Embryonic facial prominence (tissue), 1 donor: ENCODE data around the gene ZNF304.
A peak's percentile ranks its signal among the peaks of the same experiment; 100 is the strongest.
"Not testable (repeated sequence)": the region's sequence is repeated elsewhere in the genome, so short reads cannot be mapped to it uniquely, and the experiment has no call there.

Source experiments
- DNase-seq: peaks from one replicate; pipeline ENCODE4 v3.0.0-alpha.2; 2016; ENCODE audit errors: extremely low spot score

The ZNF304 gene

DNA sequence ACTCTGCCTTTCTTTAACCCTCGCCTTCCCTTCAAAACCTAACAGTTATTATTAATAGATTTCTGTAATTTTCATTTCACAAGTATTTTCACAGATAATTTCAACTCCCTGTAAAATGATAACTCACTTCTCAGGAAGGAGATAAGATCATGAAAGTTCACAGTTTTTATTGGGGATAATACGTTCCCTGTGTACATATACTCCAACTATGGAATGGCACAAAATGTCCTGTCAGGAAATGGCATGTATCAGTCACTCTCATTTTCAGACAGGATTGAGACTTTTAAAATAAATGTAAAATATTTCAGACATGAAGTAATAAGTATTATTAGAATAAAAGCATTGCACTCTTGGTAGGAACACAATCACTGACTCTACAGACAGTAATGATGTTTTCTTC lies 11.3 kb downstream of the ZNF304 start:
- DNase-seq, result no peak

- peak; percentile 95 for DNase-seq
Measured at GRCh38 chr19:57362997-57363687, 12.1 kb downstream of the ZNF304 start, which contains the start of the genes TRAPPC2B and ZNF547. TSS of gene TRAPPC2B (plus strand) at chr19:57363551. CDS start at chr19:57364834, 1,283 bp downstream. TSS of gene ZNF547 (plus strand) at chr19:57363551. CDS start at chr19:57368556, 5,005 bp downstream.

- peak; percentile 9 for DNase-seq
Measured at GRCh38 chr19:57363688-57364181, 12.7 kb downstream of the ZNF304 start.

GRCh38 chr19:57366776-57367175 lies 15.7 kb downstream of the ZNF304 start:
- no peak for DNase-seq

- DNase-seq, result no peak
Measured at GRCh38 chr19:57374179-57374578, 23.1 kb downstream of the ZNF304 start.

GRCh38 chr19:57374647-57375046 lies 23.6 kb downstream of the ZNF304 start:
- DNase-seq, result not testable (repeated sequence)

DNA sequence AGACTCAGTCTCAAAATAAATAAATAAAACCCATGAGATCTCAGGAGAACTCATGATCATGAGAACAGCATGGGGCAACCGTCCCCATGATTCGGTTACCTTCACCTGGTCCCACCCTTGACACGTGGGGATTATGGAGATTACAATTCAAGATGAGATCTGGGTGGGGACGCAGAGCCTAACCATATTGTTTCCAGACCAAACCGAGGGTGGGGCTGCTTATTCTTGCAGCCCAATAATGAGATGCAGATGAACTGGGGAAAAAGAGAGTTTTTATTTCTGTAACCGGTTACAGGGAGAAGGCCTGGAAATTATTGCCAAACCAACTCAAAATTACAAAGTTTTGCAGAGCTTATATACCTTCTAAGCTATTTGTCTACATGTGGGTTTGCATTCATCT lies 25.1 kb downstream of the ZNF304 start:
- DNase-seq, result no peak

- DNase-seq, result no peak
Measured at GRCh38 chr19:57377498-57378146, 26.6 kb downstream of the ZNF304 start.

DNA sequence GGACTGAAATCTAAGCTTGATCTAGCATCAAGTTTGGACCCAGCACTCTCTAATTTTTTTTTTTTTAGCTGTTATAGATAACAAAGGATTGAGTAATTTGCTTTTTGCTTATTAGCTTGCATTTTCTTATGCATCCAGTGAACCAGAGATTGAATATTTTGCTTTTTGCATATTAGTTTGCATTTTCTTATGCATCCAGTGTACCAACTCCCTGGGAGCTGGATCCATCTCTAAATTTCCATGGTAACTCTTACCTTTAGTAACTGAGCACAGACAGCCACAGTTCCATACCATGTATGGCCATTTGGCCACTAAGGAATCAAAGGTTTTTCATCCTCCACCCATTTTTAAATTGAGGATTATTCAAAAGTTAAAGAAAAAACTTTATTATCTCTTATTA lies 29.9 kb downstream of the ZNF304 start:
- DNase-seq, result no peak

- no peak for DNase-seq
Measured at GRCh38 chr19:57382806-57383488, 31.9 kb downstream of the ZNF304 start.

- no peak for DNase-seq
Measured at GRCh38 chr19:57389194-57389729, 38.2 kb downstream of the ZNF304 start.

- peak; percentile 97 for DNase-seq
Measured at GRCh38 chr19:57389730-57390598, 38.9 kb downstream of the ZNF304 start, which contains the start of gene ZNF548. TSS of gene ZNF548 (plus strand) at chr19:57389854. CDS start at chr19:57390100, 246 bp downstream.

DNA sequence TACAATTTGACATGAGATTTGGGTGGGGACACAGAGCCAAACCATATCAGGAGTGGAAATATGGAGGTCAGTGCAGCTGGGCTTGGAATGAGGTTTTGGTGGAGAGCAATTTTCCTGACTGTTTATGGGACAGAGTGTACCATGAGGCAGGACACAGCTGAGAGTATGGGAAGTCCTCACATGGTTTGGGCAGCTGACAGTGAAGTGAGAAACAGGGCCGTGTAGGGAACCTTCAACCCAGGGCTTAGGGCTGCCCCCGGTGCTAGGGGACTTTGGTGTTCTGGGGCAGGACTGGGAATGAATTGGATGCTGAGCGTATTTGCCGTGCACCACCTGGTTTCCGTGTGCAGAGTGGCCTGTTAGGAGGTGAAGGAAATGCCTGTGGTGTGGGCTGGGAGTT lies 44.6 kb downstream of the ZNF304 start:
- DNase-seq, result no peak

DNA sequence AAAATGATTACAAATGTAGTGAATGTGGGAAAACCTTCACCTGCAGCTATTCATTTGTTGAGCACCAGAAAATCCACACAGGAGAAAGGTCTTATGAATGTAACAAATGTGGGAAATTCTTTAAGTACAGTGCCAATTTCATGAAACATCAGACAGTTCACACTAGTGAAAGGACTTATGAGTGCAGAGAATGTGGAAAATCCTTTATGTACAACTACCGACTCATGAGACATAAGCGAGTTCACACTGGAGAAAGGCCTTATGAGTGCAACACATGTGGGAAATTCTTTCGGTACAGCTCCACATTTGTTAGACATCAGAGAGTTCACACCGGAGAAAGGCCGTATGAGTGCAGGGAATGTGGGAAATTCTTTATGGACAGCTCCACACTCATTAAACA lies 47.8 kb downstream of the ZNF304 start:
- DNase-seq, result no peak

- DNase-seq, result no peak
Measured at GRCh38 chr19:57403737-57404563, 52.9 kb downstream of the ZNF304 start.

DNA sequence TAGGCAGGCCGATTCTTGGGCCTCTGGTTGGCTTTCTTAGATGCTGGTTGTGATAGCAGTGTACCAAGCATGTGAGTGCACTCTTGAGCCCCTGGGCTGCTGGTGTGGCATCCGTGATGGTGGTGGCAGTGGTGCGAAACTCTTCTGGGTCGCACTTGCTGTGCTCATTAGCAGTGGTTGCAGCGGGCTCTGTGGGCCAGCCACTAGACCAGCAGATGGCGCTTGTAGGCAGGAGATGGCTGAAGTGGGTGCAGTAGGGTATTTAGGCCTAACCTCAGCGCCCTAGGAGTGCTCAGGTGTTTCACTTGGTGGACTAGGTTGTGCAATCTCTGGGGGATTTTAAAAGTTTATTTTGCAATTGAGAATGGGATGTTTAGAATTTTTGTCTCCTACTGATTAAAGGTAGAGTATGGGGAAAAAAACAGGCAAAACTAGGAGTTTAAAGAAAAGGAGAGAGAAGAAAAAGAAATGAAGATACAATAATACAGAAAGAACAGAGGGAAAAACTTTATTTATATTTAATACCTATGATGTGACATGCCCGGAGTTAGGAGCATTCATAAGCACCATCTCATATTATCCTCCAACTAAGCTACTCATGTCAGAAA lies 55.5 kb downstream of the ZNF304 start:
- no peak for DNase-seq
